MCF 10A (cell line): ENCODE data around the gene ARMC7. TPM values are rescaled to one million over a fixed set of nuclear protein-coding genes. Genes with fewer than 3 reads are reported as not detected.
A peak's percentile ranks its signal among the peaks of the same experiment; 100 is the strongest.

Source experiments
- BruUV-seq: library from RNA; stranded (reverse); fragments of 400-500 nt; replicated peaks from 2 replicates; lab custom pipeline; 2021; lab: Mats Ljungman, UMichigan
- CTCF ChIA-PET: fragments of 300-600 bp; sonication (Branson Sonifier 250); formaldehyde crosslinking; extraction: SDS; loops from one replicate; lab custom pipeline; 2021; ENCODE audit warnings: antibody characterized with exemption, inconsistent platforms; lab: Yijun Ruan, JAX
- POLR2A ChIA-PET: fragments of 300-600, 350-650 bp; sonication (Branson Sonifier 250); formaldehyde crosslinking; extraction: SDS; loops from one replicate; lab custom pipeline; 2020; ENCODE audit warnings: antibody characterized with exemption, inconsistent platforms; lab: Yijun Ruan, JAX
- DNase-seq: peaks from one replicate; pipeline ENCODE4 v3.0.0-alpha.2; 2018; ENCODE audit not compliant: unreplicated experiment
- H3K27ac Mint-ChIP-seq: one replicate; pipeline ENCODE4 v1.8.0; 2022; ENCODE audit warnings: mild to moderate bottlenecking, low read depth, mixed read lengths; ENCODE audit not compliant: unreplicated experiment
- H3K27me3 Mint-ChIP-seq: one replicate; pipeline ENCODE4 v1.8.0; 2022; ENCODE audit warnings: mixed read lengths; ENCODE audit not compliant: insufficient read depth, unreplicated experiment
- H3K36me3 Mint-ChIP-seq: one replicate; pipeline ENCODE4 v1.8.0; 2022; ENCODE audit warnings: mild to moderate bottlenecking, moderate library complexity, mixed read lengths; ENCODE audit not compliant: insufficient read depth, unreplicated experiment
- H3K4me1 Mint-ChIP-seq: one replicate; pipeline ENCODE4 v1.8.0; 2022; ENCODE audit warnings: mixed read lengths; ENCODE audit not compliant: insufficient read depth, unreplicated experiment
- H3K4me3 Mint-ChIP-seq: one replicate; pipeline ENCODE4 v1.8.0; 2022; ENCODE audit warnings: mild to moderate bottlenecking, moderate library complexity, mixed read lengths; ENCODE audit not compliant: unreplicated experiment
- H3K9me3 Mint-ChIP-seq: one replicate; pipeline ENCODE4 v1.8.0; 2022; ENCODE audit warnings: mixed read lengths; ENCODE audit not compliant: unreplicated experiment
- intact Hi-C: fragments of 100-400 bp; cut with micrococcal nuclease; formaldehyde crosslinking; loops from 2 replicates; pipeline ENCODE4 v1.14.1; 2022
- total RNA-seq: library from RNA; stranded (reverse); gene quantifications from 2 replicates; pipeline ENCODE4 v1.2.3, GENCODE V29; 2022
- TF ChIP-seq, protein P1 (sequence below): fragments of 200-600 bp; IDR thresholded peaks from one replicate; pipeline ENCODE4 v1.8.0; 2022; ENCODE audit warnings: antibody characterized with exemption, mild to moderate bottlenecking; ENCODE audit not compliant: unreplicated experiment

Gene ARMC7
- total RNA-seq, 1 experiment from 2014 or later: 9.3 TPM

DNA sequence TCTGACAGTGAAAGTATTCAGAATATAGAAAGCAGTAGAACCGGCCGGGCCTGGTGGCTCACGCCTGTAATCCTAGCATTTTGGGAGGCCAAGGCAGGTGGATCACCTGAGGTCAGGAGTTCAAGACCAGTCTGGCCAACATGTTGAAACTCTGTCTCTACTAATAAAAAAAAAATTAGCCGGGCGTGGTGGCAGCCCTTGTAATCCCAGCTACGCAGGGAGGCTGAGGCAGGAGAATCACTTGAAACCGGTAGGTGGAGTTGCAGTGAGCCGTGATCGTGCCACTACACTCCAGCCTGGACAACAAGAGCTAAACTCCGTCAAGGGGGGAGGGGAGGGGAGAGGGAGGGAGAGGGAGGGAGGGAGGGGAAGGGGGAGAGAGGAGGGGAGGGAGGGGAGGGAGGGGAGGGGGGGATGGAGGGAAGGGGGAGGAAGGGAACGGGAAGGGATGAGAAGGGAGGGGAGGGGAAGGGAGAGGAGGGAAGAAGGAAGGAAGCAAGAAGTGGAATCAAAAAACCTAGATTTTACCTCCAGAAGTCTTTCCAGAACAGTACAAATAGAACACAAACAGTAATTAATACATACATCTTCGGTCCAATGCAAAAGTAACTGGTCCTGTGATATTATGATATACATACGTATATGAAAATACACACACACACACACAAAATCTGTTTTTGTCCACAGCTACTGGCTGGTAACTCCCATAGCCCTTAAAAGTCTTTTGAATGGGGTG lies 32.6 kb downstream of the ARMC7 start:
- DNase-seq: no peak
- BruUV-seq: no TSS peak
- intact Hi-C loops: no loop called here
- TF ChIP-seq, protein P1, sequence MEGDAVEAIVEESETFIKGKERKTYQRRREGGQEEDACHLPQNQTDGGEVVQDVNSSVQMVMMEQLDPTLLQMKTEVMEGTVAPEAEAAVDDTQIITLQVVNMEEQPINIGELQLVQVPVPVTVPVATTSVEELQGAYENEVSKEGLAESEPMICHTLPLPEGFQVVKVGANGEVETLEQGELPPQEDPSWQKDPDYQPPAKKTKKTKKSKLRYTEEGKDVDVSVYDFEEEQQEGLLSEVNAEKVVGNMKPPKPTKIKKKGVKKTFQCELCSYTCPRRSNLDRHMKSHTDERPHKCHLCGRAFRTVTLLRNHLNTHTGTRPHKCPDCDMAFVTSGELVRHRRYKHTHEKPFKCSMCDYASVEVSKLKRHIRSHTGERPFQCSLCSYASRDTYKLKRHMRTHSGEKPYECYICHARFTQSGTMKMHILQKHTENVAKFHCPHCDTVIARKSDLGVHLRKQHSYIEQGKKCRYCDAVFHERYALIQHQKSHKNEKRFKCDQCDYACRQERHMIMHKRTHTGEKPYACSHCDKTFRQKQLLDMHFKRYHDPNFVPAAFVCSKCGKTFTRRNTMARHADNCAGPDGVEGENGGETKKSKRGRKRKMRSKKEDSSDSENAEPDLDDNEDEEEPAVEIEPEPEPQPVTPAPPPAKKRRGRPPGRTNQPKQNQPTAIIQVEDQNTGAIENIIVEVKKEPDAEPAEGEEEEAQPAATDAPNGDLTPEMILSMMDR: no peak
- no peak overlapping the region for H3K4me3 Mint-ChIP-seq
- no peaks in the 10 kb centered on the region for H3K4me1 Mint-ChIP-seq
- peaks cover 86% of the 10 kb centered on the region for H3K36me3 Mint-ChIP-seq
- H3K27ac Mint-ChIP-seq: no peak overlapping the region
- CTCF ChIA-PET: interaction anchor here (0.9 to 1.2 kb wide), 3 partner anchors 28 to 63 kb away, joined by 3 to 6 read pairs (median 4); partner anchors contain the start of gene NUP85
- POLR2A ChIA-PET: interaction anchor here (0.8 to 1.5 kb wide), 3 partner anchors 12 to 41 kb away, joined by 3 to 7 read pairs (median 4); partner anchors contain the start of gene SUMO2
- no peaks in the 10 kb centered on the region for H3K27me3 Mint-ChIP-seq
- H3K9me3 Mint-ChIP-seq: no peaks in the 10 kb centered on the region

DNA sequence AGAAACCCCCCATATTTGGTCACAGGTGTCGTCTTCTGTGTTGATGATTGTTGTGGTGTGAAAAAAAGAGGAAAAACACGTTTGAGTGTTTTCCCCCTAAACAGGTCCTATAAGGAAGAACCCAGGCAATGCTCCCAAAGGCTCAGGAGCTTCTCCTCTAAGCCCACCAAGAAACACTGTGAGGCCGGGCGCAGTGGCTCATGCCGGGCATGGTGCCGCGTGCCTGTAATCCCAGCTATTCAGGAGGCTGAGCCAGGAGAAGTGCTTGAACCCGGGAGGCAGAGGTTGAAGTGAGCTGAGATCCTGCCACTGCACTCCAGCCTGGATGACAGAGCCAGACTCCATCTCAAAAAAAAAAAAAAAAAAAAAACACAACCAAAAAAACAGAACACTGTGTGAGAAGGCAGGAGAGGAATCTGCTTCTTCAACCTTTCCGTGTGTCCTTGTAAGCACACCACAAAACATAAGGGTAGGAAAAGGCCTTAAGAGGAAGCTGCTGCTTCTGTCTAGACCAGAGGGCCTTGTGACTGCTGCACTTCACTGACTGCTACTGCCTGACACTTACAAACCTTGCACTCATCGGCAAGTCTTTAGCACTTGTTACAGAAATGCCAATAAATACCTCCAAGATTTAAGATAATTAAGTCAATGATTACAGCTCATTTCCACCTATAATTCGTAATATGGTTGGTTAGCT lies 35.2 kb downstream of the ARMC7 start:
- Mint-ChIP-seq H3K27me3 (no peaks in the 10 kb centered on the region), H3K27ac (no peak overlapping the region), H3K4me3 (no peak overlapping the region), H3K9me3 (no peaks in the 10 kb centered on the region), H3K4me1 (no peaks in the 10 kb centered on the region), H3K36me3 (peaks cover 82% of the 10 kb centered on the region)
- no TSS peak for BruUV-seq
- TF ChIP-seq, protein P1: no peak
- intact Hi-C loops: no loop called here
- ChIA-PET CTCF (interaction anchor here (0.7 to 1.9 kb wide), 6 partner anchors 8 to 97 kb away, joined by 3 to 11 read pairs (median 5); partner anchors contain the start of gene NT5C), POLR2A (interaction anchor here (0.8 to 1.9 kb wide), 4 partner anchors 8 to 37 kb away, joined by 3 to 9 read pairs (median 4); partner anchors contain the start of gene JPT1)
- no peak for DNase-seq

DNA sequence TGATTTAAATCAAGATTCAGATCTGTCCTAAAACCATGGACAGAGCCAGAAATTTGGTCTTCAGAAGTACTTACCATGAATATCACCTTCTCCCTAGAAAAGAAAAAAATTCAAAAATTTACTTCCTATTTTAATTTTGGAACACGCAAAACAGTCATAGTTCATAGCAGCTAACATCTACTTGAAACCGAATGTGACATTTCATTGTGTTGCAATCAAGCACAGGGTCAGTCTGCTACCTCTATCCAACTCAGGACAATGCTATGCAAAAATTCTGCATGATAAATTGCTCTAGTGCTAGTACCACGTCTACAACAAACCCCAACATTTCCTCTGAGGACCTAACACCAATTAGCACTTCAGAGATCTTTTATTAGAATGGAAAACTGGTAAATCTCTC lies 36.8 kb downstream of the ARMC7 start:
- H3K4me3 Mint-ChIP-seq: no peak overlapping the region

More for the DNA sequence above, 36.8 kb downstream of the ARMC7 start:
- no TSS peak for BruUV-seq
- ChIA-PET POLR2A (interaction anchor here (0.6 to 1.9 kb wide), 2 partner anchors 8 to 13 kb away, joined by 3 to 9 read pairs; partner anchors contain the start of gene JPT1), CTCF (interaction anchor here (0.5 to 1.9 kb wide), 3 partner anchors 26 to 310 kb away, joined by 3 to 11 read pairs (median 4); no protein-coding TSS in a partner anchor)
- TF ChIP-seq, protein P1: no peak
- no peak for DNase-seq
- Mint-ChIP-seq H3K27me3 (no peaks in the 10 kb centered on the region), H3K36me3 (peaks cover 67% of the 10 kb centered on the region), H3K4me1 (no peaks in the 10 kb centered on the region), H3K9me3 (no peaks in the 10 kb centered on the region), H3K27ac (peak overlapping the region; percentile 59)
- intact Hi-C loops: no loop called here
